HG03108 (cell line): Measurements from ENCODE around the gene CPEB3.
"Not testable (repeated sequence)": the region's sequence is repeated elsewhere in the genome, so short reads cannot be mapped to it uniquely, and the experiment has no call there.

Source experiments
- ATAC-seq: cut with Tn5 transposase; IDR thresholded peaks from one replicate; pipeline ENCODE4 v1.9.1; 2021; ENCODE audit warnings: moderate library complexity; ENCODE audit not compliant: unreplicated experiment

The CPEB3 gene

DNA sequence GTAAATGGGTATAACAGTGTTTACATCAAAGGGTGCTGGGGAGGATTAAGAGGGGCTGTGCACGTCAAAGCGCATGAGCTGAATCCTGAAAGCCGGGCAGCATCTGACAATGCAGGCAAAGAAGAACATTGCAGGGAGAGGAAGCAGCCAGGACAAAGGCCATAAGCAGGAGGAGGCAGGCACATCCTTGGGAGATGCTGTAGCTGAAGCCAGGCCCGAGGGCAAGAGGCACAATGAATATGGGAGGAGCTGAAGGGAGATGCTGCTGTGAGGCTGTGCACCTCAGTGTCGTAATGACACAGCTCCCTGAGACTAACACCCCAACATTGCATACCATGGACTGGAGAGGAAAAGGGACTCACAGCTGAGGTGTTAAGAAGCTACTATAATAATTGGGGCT is 238.1 kb downstream of the CPEB3 start:
- ATAC-seq, result no peak

- ATAC-seq, result no peak
Observed at GRCh38 chr10:92052088-92052487, 238.8 kb downstream of the CPEB3 start.

DNA sequence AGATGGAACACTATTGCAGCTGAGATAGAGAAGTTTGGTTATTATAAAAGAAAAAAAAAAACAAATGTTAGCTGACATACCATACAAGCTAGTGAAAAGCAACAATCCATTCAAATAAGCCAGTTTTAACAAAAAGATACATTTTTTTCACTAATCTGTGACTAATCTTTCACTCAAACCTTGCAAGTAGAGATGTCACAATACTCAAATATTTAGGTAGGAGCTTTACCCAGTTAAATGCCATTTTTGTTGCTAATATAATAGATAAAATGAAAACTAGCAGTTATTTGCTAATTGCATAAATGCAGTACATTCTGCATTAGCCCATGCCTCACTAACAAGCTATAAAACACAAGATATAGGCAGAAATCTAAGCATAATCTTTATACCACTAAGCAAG is 243.7 kb downstream of the CPEB3 start:
- no peak for ATAC-seq

GRCh38 chr10:92045641-92046106 is 245.2 kb downstream of the CPEB3 start:
- no peak for ATAC-seq

DNA sequence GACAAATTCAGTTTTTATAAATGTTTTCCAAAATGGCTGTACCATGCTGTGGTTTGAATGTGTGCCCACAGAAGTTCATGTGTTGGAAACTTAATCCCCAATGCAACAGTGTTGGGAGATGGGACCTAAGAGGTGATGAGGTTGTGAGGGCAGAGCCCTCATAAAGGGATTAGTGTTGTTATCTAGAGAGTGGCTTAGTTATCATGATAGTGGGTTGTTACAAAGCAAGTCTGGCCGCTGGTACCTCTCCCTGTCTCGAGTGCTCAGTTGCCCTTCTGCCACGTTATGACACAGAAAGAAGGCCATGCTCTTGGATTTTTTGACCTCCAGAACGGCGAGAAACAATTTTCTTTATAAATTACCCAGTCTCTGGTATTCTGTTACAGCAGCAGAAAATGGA is 248.3 kb downstream of the CPEB3 start:
- no peak for ATAC-seq

- ATAC-seq, result no peak
Observed at GRCh38 chr10:92038949-92039348, 251.9 kb downstream of the CPEB3 start.

GRCh38 chr10:92033070-92033469 is 257.8 kb downstream of the CPEB3 start:
- not testable (repeated sequence) for ATAC-seq

DNA sequence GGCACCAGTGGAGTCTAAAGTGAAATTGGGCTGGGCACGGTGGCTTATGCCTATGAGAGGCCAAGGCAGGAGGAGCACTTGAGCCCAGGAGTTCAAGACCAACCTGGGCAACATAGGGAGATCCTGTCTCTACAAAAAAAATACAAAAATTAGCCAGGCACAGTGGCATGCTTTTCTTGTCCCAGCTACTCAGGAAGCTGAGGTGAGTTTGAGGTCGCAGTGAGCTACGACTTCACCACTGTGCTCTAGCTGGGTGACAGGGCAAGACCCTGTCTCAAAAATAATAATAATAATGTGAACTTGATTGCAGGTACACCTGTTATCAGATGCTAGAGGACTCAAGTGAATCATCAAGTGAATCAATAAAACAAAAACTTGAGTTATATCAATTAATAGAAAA is 259.3 kb downstream of the CPEB3 start:
- ATAC-seq, result no peak

DNA sequence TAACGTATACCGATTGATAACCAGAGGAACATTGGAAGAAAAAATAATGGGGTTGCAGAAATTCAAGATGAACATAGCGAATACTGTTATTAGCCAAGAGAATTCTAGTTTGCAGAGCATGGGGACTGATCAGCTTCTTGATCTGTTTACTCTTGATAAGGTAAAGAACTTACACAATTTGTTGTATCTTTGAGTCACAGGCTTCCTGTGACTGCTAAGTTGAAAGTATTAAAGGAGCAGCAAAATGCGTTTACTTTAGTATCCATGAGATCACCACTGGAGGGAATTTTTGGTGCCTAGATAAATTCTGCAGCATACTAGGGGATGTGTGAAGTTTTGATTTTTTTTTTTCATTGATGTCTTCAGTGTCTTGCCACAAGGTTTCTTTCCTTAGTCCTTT is 263.7 kb downstream of the CPEB3 start:
- no peak for ATAC-seq

DNA sequence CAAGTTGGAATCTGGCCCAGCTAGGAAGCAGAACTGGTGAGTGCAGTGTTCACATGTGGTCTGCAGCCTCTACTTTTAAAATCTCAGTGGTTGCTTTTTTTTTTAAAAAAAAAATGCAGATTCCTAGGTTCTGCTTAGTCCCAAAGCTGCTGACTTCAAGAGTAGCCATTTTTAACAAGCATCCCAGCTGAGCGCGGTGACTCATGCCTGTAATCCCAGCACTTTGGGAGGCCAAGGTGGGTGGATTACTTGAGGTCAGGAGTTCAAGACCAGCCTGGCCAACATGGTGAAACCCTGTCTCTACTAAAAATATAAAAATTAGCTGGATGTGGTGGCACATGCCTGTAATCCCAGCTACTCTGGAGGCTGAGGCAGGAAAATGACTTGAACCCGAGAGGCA is 265.5 kb downstream of the CPEB3 start:
- not testable (repeated sequence) for ATAC-seq

GRCh38 chr10:92024700-92025099 is 266.2 kb downstream of the CPEB3 start:
- ATAC-seq, result no peak

- no peak for ATAC-seq
Observed at GRCh38 chr10:92014620-92015019, 276.3 kb downstream of the CPEB3 start.

DNA sequence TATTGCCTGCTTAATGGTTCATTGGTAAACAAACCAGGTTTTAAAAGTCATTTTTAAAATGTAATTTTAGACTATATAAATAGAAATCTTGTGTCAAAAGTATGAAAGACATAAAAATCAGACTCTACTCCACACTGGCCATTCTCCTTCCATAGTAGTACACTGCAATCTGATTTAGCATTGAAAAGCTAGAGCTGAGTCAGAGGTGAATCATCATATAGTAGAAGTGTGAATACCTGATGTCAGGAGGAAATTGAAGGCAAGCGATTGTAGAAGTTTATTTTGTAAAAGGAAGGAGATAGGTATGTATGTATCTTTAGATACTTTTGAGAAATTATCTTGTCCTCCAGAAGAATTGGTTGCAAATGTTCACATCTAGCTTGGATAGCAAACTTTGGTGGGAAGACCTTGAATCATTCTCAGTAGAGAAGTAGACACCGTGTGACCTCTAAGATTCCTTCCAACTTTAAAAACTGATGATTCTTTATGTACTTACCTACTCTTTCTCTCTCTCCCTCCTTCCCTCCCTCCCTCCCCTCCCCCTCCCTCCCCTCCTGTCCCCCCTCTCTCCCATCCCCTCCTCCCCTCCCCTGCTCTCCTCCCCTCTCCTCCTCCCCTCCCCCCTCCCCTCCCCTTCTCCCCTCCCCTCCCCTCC is 279.2 kb downstream of the CPEB3 start:
- no peak for ATAC-seq

GRCh38 chr10:92010047-92010735 is 280.7 kb downstream of the CPEB3 start:
- ATAC-seq, result no peak

DNA sequence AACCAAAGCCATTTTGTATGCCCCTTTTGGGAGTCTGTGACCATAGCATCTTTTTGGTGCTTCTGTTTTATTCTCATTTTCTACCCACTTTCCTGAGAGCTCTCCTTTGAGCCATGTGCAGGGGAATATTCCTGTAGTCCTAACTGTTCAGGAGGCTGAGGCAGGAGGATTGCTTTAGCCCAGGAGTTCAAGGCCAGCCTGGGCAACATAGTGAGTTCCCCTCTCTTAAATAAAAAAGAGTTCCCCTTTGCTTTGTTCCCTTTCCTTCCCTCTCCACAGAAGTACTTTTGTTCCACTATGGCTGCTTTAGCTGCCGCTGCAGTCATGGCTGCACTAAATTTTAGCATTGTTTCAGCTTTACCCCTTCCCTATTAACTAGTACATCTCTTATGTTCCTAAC is 281.4 kb downstream of the CPEB3 start:
- no peak for ATAC-seq

DNA sequence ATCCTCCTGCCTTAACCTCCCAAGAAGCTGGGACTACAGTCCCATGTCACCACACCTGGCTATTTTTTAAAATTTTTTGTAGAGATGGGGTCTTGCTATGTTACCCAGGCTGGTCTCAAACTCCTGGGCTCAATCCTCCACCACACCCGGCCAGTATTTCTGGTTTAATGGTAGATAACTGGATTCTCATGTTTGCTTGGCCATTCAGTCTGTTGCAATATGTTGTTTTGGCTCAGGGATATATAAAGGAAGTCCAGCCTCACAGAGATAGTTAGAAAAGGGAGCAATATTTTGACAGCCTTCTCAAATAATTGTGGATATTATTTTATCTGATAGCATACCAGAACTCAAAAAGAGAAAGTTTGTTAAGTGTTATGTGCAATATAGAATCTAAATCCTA is 284.9 kb downstream of the CPEB3 start:
- no peak for ATAC-seq

- no peak for ATAC-seq
Observed at GRCh38 chr10:92003258-92003657, 287.6 kb downstream of the CPEB3 start.

DNA sequence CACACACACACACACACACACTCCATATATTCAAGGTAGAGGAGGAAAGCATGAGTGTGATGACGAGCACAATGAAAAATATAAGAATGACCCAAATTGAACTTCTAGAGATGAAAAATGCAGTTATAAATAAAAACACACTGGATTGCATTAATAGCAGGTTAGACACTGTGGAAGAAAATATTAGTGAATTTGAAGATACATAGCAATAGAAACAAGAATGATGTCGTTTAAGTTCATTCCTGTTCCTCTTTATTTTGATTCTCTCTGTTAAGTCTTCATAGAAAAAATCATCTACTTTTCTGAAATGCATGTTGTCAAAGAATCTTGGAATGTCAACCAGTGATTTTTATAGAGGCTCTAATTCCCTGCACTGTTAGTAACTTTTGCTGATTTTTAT is 288.9 kb downstream of the CPEB3 start:
- ATAC-seq, result no peak

DNA sequence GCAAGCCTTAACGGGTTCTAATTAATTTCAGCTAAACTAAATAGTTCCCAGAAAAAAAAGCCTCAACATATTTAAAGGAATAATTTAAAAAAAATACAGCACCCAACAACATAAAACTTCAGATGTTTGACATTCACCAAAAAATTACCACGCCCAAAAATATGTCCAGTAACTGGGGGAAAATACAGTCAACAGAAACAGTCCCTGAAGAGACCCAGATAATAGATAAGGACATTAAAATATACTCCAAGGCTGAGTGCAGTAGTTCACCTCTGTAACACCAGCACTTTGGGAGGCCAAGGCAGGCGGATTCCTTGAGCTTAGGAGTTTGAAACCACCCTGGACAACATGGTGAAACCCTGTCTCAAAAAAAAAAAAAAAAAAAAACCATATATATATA is 289.3 kb downstream of the CPEB3 start:
- ATAC-seq, result no peak
